ENCODE measurements around the gene SLC51A. TPM values are rescaled to one million over a fixed set of nuclear protein-coding genes. Genes with fewer than 3 reads are reported as not detected.

The SLC51A gene
- total and polyA plus RNA-seq, 2 of the 13 experiments (the other 11 are each of a cell fraction or from before 2014, with no cell fraction given) = 4.3 to 48.8 TPM

- TF ChIP-seq NFYB (CRISPR knock-in tag; IDR thresholded peaks at IDR 0.05) = no peak
- no peak for TF ChIP-seq GMEB1 (CRISPR knock-in tag; IDR thresholded peaks at IDR 0.05; ENCODE audit: borderline replicate concordance)
- peak; percentile 28; the same call in 1 of the 2 replicates for TF ChIP-seq ARID4A (CRISPR knock-in tag; IDR thresholded peaks at IDR 0.05; ENCODE audit: borderline replicate concordance)
- TF ChIP-seq TERF1 (CRISPR knock-in tag; IDR thresholded peaks at IDR 0.05) = no peak
- no peak for TF ChIP-seq ZNF30 (CRISPR knock-in tag; IDR thresholded peaks at IDR 0.05)
- no peak for TF ChIP-seq PLSCR1 (CRISPR knock-in tag; IDR thresholded peaks at IDR 0.05; ENCODE audit: borderline replicate concordance)
- no peak for TF ChIP-seq ZFAT (CRISPR knock-in tag; conservative IDR thresholded peaks at IDR 0.05)
- TF ChIP-seq NCOR1 (IDR thresholded peaks at IDR 0.05; ENCODE audit: borderline replicate concordance, low read length) = no peak
- TF ChIP-seq ZNF616 (CRISPR knock-in tag; IDR thresholded peaks at IDR 0.05; ENCODE audit: low read depth) = no peak
- no peak for TF ChIP-seq ZNF619 (CRISPR knock-in tag; IDR thresholded peaks at IDR 0.05)
- 0 out of 2 replicates have a peak, but pooled peaks have one; percentile 35 for TF ChIP-seq PATZ1 (CRISPR knock-in tag; IDR thresholded peaks at IDR 0.05)
- TF ChIP-seq KDM5B (CRISPR knock-in tag; IDR thresholded peaks at IDR 0.05; ENCODE audit: borderline replicate concordance) = 0 out of 2 replicates have a peak, but pooled peaks have one; percentile 5
- 0 out of 2 replicates have a peak, but pooled peaks have one; percentile 8 for TF ChIP-seq GATAD2A (CRISPR knock-in tag; IDR thresholded peaks at IDR 0.05)
- TF ChIP-seq ZFP1 (CRISPR knock-in tag; IDR thresholded peaks at IDR 0.05) = no peak
- no peak for TF ChIP-seq ZNF556 (CRISPR knock-in tag; IDR thresholded peaks at IDR 0.05; ENCODE audit: borderline replicate concordance)
- TF ChIP-seq FUBP1 (CRISPR knock-in tag; IDR thresholded peaks at IDR 0.05; ENCODE audit: borderline replicate concordance) = no peak
These were observed 3.0 kb downstream of the SLC51A start (continued) for GRCh38 chr3:196219194-196219969.
